Gastroesophageal sphincter (tissue), 4 donors: ENCODE results near the gene TDRD10. TPM values are rescaled to one million over a fixed set of nuclear protein-coding genes. Genes with fewer than 3 reads are reported as not detected.
A peak's percentile ranks its signal among the peaks of the same experiment; 100 is the strongest.

Experiments
- ATAC-seq: fragments of 150-250 bp; one replicate; pipeline ENCODE4 v1.9.1; 2016; ENCODE audit warnings: mild to moderate bottlenecking, moderate library complexity
- H3K27ac ChIP-seq, 4 donors: fragments of 200-600 bp; sonication (generic) in 3 of 4; 1 replicate in 3 of 4; 2 replicates in 1 of 4; pipeline ENCODE4 v1.5.1; 2016 to 2019
- H3K27me3 ChIP-seq: fragments of 200-600 bp; sonication (generic); one replicate; pipeline ENCODE4 v1.5.1; 2019
- H3K36me3 ChIP-seq, 2 donors: fragments of 200-600 bp; sonication (generic); one replicate each; pipeline ENCODE4 v1.5.1; 2019; ENCODE audit warnings: control low read depth in 1 of 2
- H3K4me1 ChIP-seq, 3 donors: fragments of 200-600 bp; sonication (generic); 1 replicate in 2 of 3; 2 replicates in 1 of 3; pipeline ENCODE4 v1.5.1; 2016 to 2019; ENCODE audit warnings: control low read depth in 2 of 3
- H3K4me3 ChIP-seq, 2 donors: fragments of 200-600 bp; sonication (generic); one replicate each; pipeline ENCODE4 v1.5.1; 2019; ENCODE audit warnings: mild to moderate bottlenecking in 1 of 2, moderate library complexity in 1 of 2
- H3K9me3 ChIP-seq, 3 donors: fragments of 200-600 bp; sonication (generic); one replicate each; pipeline ENCODE4 v1.5.1; 2017 to 2019; ENCODE audit warnings: control low read depth in 2 of 3
- CTCF ChIP-seq, 4 experiments: fragments of 200-600 bp in 2 of 4; fragments of 450-650 bp in 2 of 4; sonication (generic) in 1 of 4; IDR thresholded peaks; one replicate each; pipeline ENCODE4 v1.5.1; 2017 to 2019; ENCODE audit warnings: antibody characterized with exemption in 4 of 4, mild to moderate bottlenecking in 2 of 4, moderate library complexity in 2 of 4
- EP300 ChIP-seq: sonication (generic); formaldehyde crosslinking; IDR thresholded peaks from one replicate; pipeline ENCODE4 v1.6.1; 2017; ENCODE audit warnings: antibody characterized with exemption, mild to moderate bottlenecking
- POLR2A ChIP-seq, 2 donors: fragments of 450-650 bp; IDR thresholded peaks; one replicate each; pipeline ENCODE4 v1.6.1; 2017; ENCODE audit warnings: antibody characterized with exemption in 2 of 2, mild to moderate bottlenecking in 2 of 2, moderate library complexity in 1 of 2
- POLR2AphosphoS5 ChIP-seq: sonication (generic); formaldehyde crosslinking; IDR thresholded peaks from one replicate; pipeline ENCODE4 v1.6.1; 2017; ENCODE audit warnings: antibody characterized with exemption
- WGBS, 2 donors: methylation state at CpG; one replicate each; pipeline ENCODE4 v1.1.5; 2018; ENCODE audit warnings: low coverage in 1 of 2; 5-methylcytosine and 5-hydroxymethylcytosine counted together
- total RNA-seq, 4 donors: library from RNA; depleted of rRNA; stranded (reverse); fragments of >200 nt; gene quantifications; one replicate each; pipeline ENCODE4 v1.1.0, GENCODE V29; 2016

TDRD10 gene
- 1 to 10 TPM; 1.4 to 3.3 (median 2.8) TPM for total RNA-seq

- H3K27me3 ChIP-seq = peaks cover 69% of the 10 kb centered on the region
- ATAC-seq = peak; percentile 68
- H3K27ac ChIP-seq = peak within 1 kb of the TSS in 3 of 4 donors; percentile 68 to 78 (median 69)
Observed at GRCh38 chr1:154502066-154502743, at the start of gene TDRD10, which contains the start of gene SHE. TDRD10 (plus strand) TSS chr1:154502219; CDS start chr1:154506904, 4,685 bp downstream. SHE (minus strand) TSS chr1:154502412; CDS start chr1:154502026, 386 bp downstream.

GRCh38 chr1:154453161-154453560, 48.9 kb upstream of the TDRD10 start:
- H3K9me3 ChIP-seq = no peaks in the 10 kb centered on the region
- H3K27ac ChIP-seq = peak overlapping the region in 3 of 4 donors; percentile 55 to 63 (median 57)
- WGBS, 2 donors = 80 to 89% methylated on average over 1 to 5 of the region's 5 CpGs
- TF ChIP-seq CTCF (IDR thresholded peaks at IDR 0.05) (no peak), POLR2A (IDR thresholded peaks at IDR 0.05) (no peak), EP300 (no peak), POLR2AphosphoS5 (no peak)
- peaks cover 0 to 27% (median 14%) of the 10 kb centered on the region in 3 donors for H3K4me1 ChIP-seq
- H3K4me3 ChIP-seq = no peak overlapping the region
- peak; percentile 28 for ATAC-seq
- peaks cover 0 to 100% of the 10 kb centered on the region in 2 donors for H3K36me3 ChIP-seq
- no peaks in the 10 kb centered on the region for H3K27me3 ChIP-seq

More at GRCh38 chr1:154502066-154502743, at the start of gene TDRD10, which contains the start of gene SHE:
- H3K4me3 ChIP-seq = peak within 1 kb of the TSS; percentile 39 to 56
- TF ChIP-seq POLR2A (IDR thresholded peaks at IDR 0.05) (peak in 1 of 2 donors; percentile 10), CTCF (IDR thresholded peaks at IDR 0.05) (no peak), POLR2AphosphoS5 (no peak), EP300 (no peak)
- no CpG with 5 or more reads among the region's 90 CpGs for WGBS, 2 donors
- peaks cover 0 to 21% (median 6%) of the 10 kb centered on the region in 3 donors for H3K4me1 ChIP-seq
- H3K36me3 ChIP-seq = no peaks in the 10 kb centered on the region
- peaks cover 0 to 18% (median 0%) of the 10 kb centered on the region in 3 donors for H3K9me3 ChIP-seq

GRCh38 chr1:154453574-154454352, 48.3 kb upstream of the TDRD10 start:
- H3K4me1 ChIP-seq = peaks cover 0 to 24% (median 11%) of the 10 kb centered on the region in 3 donors
- H3K36me3 ChIP-seq = peaks cover 0 to 100% of the 10 kb centered on the region in 2 donors
- H3K9me3 ChIP-seq = no peaks in the 10 kb centered on the region
- H3K4me3 ChIP-seq = no peak overlapping the region
- H3K27me3 ChIP-seq = no peaks in the 10 kb centered on the region
- H3K27ac ChIP-seq = peak overlapping the region in 3 of 4 donors; percentile 55 to 63 (median 57)
- 35 to 58% methylated on average over 4 to 5 of the region's 5 CpGs for WGBS, 2 donors
- ATAC-seq = peak; percentile 91
- no peak for TF ChIP-seq POLR2A (IDR thresholded peaks at IDR 0.05)
- TF ChIP-seq POLR2AphosphoS5 = peak; percentile 13

GRCh38 chr1:154454386-154455120, 47.5 kb upstream of the TDRD10 start:
- 85% methylated on average over 4 of the region's 5 CpGs for WGBS, 2 donors
- Histone ChIP-seq H3K9me3 (no peaks in the 10 kb centered on the region), H3K27ac (peak overlapping the region in 3 of 4 donors; percentile 55 to 63 (median 57)), H3K4me3 (no peak overlapping the region), H3K36me3 (peaks cover 0 to 99% of the 10 kb centered on the region in 2 donors), H3K4me1 (peaks cover 0 to 28% (median 11%) of the 10 kb centered on the region in 3 donors), H3K27me3 (no peaks in the 10 kb centered on the region)
- TF ChIP-seq POLR2AphosphoS5 (no peak), EP300 (no peak), CTCF (IDR thresholded peaks at IDR 0.05) (no peak), POLR2A (IDR thresholded peaks at IDR 0.05) (no peak)
- no peak for ATAC-seq

- no peak overlapping the region for H3K4me3 ChIP-seq
- H3K9me3 ChIP-seq = no peaks in the 10 kb centered on the region
- H3K27ac ChIP-seq = no peak overlapping the region
- peaks cover 0 to 29% (median 11%) of the 10 kb centered on the region in 3 donors for H3K4me1 ChIP-seq
- TF ChIP-seq POLR2AphosphoS5 = no peak
- TF ChIP-seq CTCF (IDR thresholded peaks at IDR 0.05) = no peak
- no peak for TF ChIP-seq POLR2A (IDR thresholded peaks at IDR 0.05)
- no peak for TF ChIP-seq EP300
- 83 to 85% methylated on average over 5 to 6 of the region's 6 CpGs for WGBS, 2 donors
- H3K27me3 ChIP-seq = no peaks in the 10 kb centered on the region
- H3K36me3 ChIP-seq = peaks cover 0 to 99% of the 10 kb centered on the region in 2 donors
- ATAC-seq = no peak
Observed at GRCh38 chr1:154456631-154457030, 45.4 kb upstream of the TDRD10 start.
